ENCODE data around the gene RPP30. TPM values are rescaled to one million over a fixed set of nuclear protein-coding genes. Genes with fewer than 3 reads are reported as not detected.

Gene RPP30
- 28.3 TPM for total RNA-seq
- long read RNA-seq, transcript RPP30-202 (11 exons, 2,589 nt): major isoform, 12 of 33 reads
- long read RNA-seq, partial matches to known transcripts: 2 of 33 reads
- long read RNA-seq, other reads (novel, unspliced or antisense): 19 of 33 reads

- peak; percentile 94 for DNase-seq (ENCODE audit: low spot score)
Observed at GRCh38 chr10:90871766-90872647, at the start of gene RPP30. Gene RPP30 (plus strand): TSS chr10:90871974. CDS start chr10:90871987, 13 bp downstream.

DNA sequence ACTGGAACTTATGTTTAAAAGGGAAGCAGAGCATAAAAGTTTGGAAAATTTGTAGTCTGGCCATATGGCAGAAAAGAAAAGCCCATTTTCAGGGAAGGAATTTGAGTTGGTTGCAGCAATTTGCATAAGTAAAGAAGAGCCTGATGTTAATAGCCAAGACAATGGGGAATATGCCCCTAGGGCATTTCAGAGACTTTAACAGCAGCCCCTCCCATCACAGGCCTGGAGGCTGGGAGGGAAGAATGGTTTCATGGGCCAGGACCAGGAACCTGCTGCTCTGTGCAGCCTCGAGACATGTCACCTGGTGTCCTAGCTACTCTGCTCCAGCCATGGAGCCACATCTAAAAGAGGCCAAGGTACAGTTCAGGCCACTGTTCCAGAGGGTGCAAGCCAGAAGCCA is 49.3 kb upstream of the RPP30 start:
- DNase-seq (ENCODE audit: low spot score): no peak

DNA sequence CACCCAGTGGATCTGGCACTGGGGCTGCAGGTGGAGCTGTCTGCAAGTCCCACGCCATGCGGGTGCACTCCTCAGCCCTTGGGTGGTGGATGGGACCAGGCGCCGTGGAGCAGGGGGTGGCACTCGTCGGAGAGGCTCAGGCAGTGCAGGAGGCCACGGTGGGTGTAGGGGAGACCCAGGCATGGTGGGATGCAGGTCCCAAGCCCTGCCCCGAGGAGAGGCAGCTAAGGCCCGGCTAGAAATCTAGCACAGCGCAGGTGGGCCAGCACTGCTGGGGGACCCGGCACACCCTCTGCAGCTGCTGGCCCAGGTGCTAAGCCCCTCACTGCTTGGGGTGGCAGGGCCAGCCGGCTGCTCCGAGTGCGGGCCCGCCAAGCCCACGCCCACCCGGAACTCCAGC is 39.7 kb upstream of the RPP30 start:
- DNase-seq (ENCODE audit: low spot score): no peak

DNA sequence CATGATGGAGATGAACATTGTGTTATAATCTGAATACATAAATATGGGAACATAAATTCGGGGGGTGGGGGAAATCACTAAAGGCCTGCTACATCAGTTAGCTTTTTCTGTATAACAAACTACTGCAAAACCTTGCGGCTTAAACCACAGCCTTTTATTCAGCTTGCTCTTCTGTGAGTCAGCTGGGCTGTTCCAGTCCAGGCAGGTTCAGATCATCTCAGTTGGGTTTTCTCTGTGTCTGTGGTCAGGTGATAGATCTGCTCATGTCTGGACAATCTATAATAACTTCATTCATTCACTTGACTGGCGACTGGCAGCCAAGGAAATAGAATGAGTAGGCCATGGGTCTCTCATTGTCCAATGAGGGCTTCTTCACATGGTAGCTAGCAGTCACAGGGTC is 37.4 kb upstream of the RPP30 start:
- DNase-seq (ENCODE audit: low spot score): no peak

DNA sequence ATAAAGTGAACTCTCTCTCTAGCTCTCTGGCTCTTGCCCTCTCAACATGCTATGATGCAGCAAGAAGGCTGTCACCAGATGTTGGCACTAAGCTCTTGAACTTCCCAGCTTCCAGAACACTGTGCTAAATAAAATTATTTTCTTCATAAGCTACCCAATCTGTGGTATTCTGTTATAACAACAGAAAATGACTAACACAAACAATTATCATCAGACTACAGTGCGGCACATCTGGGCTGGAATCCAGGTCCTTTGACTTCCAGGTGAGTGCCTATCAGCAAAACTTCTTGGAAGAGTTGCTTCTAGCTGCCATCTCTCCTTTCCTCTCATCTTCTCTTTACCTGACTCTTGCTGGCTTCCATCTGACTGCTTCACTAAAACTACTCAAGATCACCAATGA is 34.3 kb upstream of the RPP30 start:
- DNase-seq (ENCODE audit: low spot score): no peak

GRCh38 chr10:90842725-90843124 is 29.0 kb upstream of the RPP30 start:
- no peak for DNase-seq (ENCODE audit: low spot score)

- no peak for DNase-seq (ENCODE audit: low spot score)
Observed at GRCh38 chr10:90845726-90846125, 26.0 kb upstream of the RPP30 start.

DNA sequence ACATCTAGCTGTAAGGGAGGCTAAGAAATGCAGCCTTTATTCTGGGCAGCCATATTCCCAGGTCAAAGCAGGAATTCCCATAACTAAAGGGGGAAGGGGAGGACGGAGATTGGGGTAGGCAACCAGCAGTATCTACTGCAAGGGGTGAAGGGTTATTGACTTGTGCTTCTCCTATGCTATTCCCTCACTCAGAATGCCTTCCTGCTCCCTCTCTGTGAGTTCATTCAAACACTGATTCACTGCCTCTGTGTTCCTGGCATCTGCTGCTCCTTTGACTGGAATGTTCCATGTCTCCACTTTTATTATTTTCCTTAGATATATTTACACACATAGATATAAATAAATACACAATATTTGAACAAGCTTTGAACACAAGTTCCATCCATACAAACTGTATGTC is 25.0 kb upstream of the RPP30 start:
- DNase-seq (ENCODE audit: low spot score): no peak

GRCh38 chr10:90847436-90847835 is 24.3 kb upstream of the RPP30 start:
- DNase-seq (ENCODE audit: low spot score): no peak

- DNase-seq (ENCODE audit: low spot score): no peak
Observed at GRCh38 chr10:90849956-90850749, 21.6 kb upstream of the RPP30 start.

- DNase-seq (ENCODE audit: low spot score): no peak
Observed at GRCh38 chr10:90855126-90855525, 16.6 kb upstream of the RPP30 start.

- DNase-seq (ENCODE audit: low spot score): no peak
Observed at GRCh38 chr10:90856261-90856660, 15.5 kb upstream of the RPP30 start.

DNA sequence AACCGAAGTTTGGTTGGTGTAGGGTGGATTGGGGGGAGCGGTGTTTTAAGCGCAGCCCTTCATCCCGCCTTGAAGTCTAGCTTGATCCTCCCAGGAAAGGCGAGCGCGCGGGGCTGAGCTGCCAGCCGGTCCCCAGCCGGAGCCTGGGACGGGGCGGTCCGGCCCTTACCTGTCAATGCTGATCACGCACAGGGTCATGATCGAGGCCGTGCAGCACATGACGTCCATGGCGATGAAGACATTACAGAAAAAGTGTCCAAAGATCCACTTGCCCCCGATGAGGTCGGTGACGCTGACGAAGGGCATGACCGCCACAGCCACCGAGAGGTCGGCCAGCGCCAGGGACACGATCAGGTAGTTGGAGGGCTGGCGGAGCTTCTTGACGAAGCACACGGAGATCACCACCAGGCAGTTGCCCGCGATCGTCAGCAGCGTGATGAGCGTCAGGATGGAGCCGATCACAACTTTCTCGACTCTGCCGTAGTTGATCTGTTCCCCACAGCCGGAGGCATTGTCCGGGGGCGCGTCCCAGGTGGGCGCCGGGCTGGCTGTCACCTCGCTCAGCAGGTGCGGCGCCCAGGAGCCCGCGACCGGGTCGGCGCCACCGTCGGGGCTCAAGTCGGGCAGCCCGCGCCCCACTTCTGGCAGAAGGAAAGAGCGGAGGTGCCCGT is 14.7 kb upstream of the RPP30 start:
- no peak for DNase-seq (ENCODE audit: low spot score)

DNA sequence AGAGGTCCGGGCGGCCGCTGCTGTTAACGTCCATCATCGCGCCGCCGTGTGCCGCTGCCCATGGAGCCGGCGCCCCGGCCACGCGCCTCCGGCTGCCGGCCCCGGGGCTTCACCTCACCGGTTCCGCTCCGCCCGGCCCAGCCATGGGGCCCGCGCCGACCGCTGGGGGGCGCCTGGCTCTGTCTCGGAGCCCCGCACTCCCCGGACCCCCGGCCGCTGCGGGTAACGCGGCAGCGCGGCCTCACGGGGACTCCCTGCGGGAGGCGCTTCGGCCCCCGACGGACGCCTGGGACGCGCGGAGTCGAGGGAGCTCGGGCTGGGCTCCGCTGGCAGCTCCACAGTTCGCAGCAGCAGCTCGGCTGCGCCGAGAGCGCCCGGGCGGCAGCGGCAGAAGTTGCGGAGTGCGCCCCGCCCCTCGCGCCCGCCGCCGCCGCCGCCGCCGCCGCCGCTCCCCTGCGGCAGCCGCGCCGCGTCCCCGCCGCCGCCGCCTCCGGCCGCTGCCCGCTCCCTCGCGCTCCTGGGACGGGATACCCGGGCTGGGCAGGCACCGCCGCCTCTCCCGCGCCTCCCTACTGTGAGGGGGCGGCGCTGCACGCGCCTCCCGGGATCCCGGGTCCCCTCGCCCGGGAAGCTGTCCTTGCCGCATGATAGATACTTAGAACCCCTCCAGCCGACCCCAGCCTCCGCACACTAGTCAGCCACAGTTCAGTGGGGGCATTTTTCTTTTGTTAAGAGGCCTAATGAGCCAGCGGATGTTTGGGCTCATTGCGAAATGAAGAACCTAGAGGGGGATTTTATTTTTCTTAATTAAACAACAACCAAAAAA is 13.9 kb upstream of the RPP30 start, which contains the start of gene HTR7:
HTR7 (minus strand) TSS at position 405 of the 826 bp plus-strand sequence; CDS start at position 37, 368 bp downstream.
- no peak for DNase-seq (ENCODE audit: low spot score)

GRCh38 chr10:90858461-90858968 is 13.3 kb upstream of the RPP30 start:
- DNase-seq (ENCODE audit: low spot score): no peak

- no peak for DNase-seq (ENCODE audit: low spot score)
Observed at GRCh38 chr10:90859321-90859751, 12.4 kb upstream of the RPP30 start.

- DNase-seq (ENCODE audit: low spot score): no peak
Observed at GRCh38 chr10:90860790-90861189, 11.0 kb upstream of the RPP30 start.

DNA sequence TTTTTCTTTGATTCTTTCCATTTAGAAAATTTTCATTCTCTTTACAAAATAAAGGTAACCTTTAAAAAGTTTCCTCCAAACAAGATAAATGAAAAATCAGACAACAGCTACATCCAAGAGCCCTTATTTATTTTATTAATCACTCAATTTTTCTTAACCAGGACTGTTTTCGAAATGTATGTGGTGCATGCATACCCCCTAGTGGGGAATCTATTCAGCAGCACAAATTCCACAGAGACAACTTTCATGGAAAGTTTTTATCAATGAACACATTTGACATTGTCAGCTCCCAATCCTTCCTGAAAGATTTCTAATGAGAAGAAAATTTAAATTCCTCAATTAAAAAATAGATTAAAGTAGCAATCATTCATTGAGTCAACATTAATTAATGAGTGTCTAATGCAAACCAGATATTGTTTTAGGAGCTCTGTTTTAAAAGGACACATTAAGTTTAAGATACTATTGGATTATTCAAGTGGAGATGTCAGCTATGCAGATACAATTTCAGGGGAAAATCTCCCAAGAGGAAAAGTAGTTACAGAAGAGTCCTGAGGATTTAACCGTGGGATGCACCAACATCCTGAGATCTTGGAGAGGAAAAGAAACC is 8.8 kb upstream of the RPP30 start:
- DNase-seq (ENCODE audit: low spot score): no peak

DNA sequence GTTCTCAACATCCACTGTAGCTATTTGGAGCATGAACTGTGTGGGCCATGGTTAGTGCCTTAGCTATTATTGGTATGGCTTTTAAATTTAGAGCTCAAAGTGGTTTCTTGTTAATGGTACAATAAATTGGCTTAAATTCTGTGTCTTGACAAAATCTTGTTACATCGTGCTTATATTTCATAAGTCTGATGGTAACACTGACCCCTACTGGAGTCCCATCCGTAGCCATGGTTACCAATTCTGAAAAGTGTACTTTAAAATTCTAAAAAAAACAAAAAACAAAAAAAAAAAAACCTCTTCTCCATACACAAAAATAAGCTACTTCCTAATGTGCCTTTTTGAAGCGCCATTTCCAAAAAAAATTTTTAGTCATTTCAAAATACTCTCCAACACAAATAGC is 6.4 kb upstream of the RPP30 start:
- no peak for DNase-seq (ENCODE audit: low spot score)

DNA sequence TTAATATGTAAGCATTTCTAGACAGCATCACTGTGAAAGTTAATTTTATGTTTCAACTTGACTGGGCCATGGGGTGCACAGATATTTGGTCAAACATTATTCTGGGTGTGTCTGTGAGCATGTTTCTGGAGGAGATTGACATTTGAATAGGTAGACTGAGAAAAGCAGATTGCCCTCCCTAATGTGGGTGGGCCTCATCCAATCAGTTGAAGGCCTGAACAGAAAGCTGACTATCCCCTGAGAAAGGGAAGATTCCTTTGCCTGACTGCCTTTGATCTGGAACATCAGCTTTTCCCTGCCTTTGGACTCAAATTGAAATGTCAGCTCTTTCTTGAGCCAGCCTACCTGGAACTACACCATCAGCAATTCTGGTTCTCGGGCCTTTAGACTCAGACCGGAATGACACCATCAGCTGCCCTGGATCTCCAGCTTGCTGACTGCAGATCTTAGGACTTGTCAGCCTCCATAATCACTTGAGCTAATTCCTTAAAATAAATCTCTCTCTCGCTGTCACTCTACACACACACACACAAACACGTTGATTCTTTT is 5.7 kb upstream of the RPP30 start:
- DNase-seq (ENCODE audit: low spot score): no peak

Data from mesenteric fat pad (tissue), 1 donor.